Adrenal gland (tissue), 12 donors: Measurements from ENCODE around the gene CLK2. TPM values are rescaled to one million over a fixed set of nuclear protein-coding genes. Genes with fewer than 3 reads are reported as not detected.
"Not testable (repeated sequence)": the region's sequence is repeated elsewhere in the genome, so short reads cannot be mapped to it uniquely, and the experiment has no call there.

ENCODE experiments used
- DNase-seq, 7 donors: peaks; one replicate each; pipeline ENCODE4 v3.0.0-alpha.2; 2019 to 2020
- H3K27ac ChIP-seq, 5 donors: fragments of 200-600 bp; sonication (generic) in 4 of 5; 1 replicate in 3 of 5; 2 replicates in 2 of 5; pipeline versions ENCODE4 v1.5.1 to v1.8.0; 2016 to 2020; ENCODE audit warnings: mild to moderate bottlenecking in 1 of 5
- H3K27me3 ChIP-seq: fragments of 200-600 bp; 2 replicates; pipeline ENCODE4 v1.8.0; 2021
- H3K36me3 ChIP-seq, 2 donors: fragments of 200-600 bp; replicated peaks in 1 of 2; 1 replicate in 1 of 2; 2 replicates in 1 of 2; pipeline versions ENCODE4 v1.5.1 to v1.8.0; 2018 to 2022
- H3K4me1 ChIP-seq, 2 donors: fragments of 200-600 bp; replicated peaks in 1 of 2; 1 replicate in 1 of 2; 2 replicates in 1 of 2; pipeline versions ENCODE4 v1.5.1 to v1.8.0; 2018 to 2021
- H3K4me3 ChIP-seq, 4 donors: fragments of 200-600 bp; sonication (generic) in 3 of 4; one replicate each; pipeline ENCODE4 v1.5.1; 2016 to 2018
- H3K9me3 ChIP-seq, 3 donors: fragments of 200-600 bp; sonication (generic) in 1 of 3; replicated peaks in 1 of 3; 1 replicate in 2 of 3; 2 replicates in 1 of 3; pipeline versions ENCODE4 v1.5.1 to v1.8.0; 2016 to 2021
- POLR2A ChIP-seq, 2 donors: fragments of 450-650 bp; IDR thresholded peaks; one replicate each; pipeline ENCODE4 v1.6.1; 2017; ENCODE audit warnings: antibody characterized with exemption in 2 of 2, mild to moderate bottlenecking in 2 of 2, moderate library complexity in 1 of 2
- WGBS, 4 donors: extraction: QIAGEN DNeasy Blood & Tissue Kit in 2 of 4; methylation state at CpG; one replicate each; pipeline versions ENCODE4 v1.1.5 to v1.1.7; 2013 to 2017; 5-methylcytosine and 5-hydroxymethylcytosine counted together
- intact Hi-C, 2 donors: fragments of 100-400 bp; cut with DNase I; formaldehyde crosslinking; loops; one replicate each; pipeline versions ENCODE4 v1.14.1 to v1.15.0; 2022 to 2023
- polyA plus RNA-seq, 3 donors: library from polyadenylated mRNA; stranded (reverse); fragments of 200-250 nt in 2 of 3; fragments of 350-450 nt in 1 of 3; fragmentation: Illumina TruSeq in 1 of 3; extraction: RNeasy Lipid Tissue Mini Kit (QIAGEN cat#74804) in 1 of 3; gene quantifications; one replicate each; pipeline ENCODE4 v1.2.3, GENCODE V29; 2013 to 2014
- total RNA-seq, 9 donors: library from RNA; depleted of rRNA in 4 of 9; stranded (reverse); fragments of >200 nt in 4 of 9; fragments of 120-200 nt in 1 of 9; fragmentation: NEBNext Ultra II Directional in 1 of 9; extraction: Animal tissue kit (Norgen Biotek cat#: 25700) in 1 of 9; gene quantifications; one replicate each; pipeline versions ENCODE4 v1.1.0 to v1.2.4, GENCODE V29; 2013 to 2023
- TF ChIP-seq, protein P1 (sequence below), 6 experiments: fragments of 450-650 bp in 4 of 6; fragments of 200-600 bp in 2 of 6; sonication (generic) in 1 of 6; IDR thresholded peaks; 1 replicate in 5 of 6; 2 replicates in 1 of 6; pipeline versions ENCODE4 v1.5.1 to v1.8.0; 2016 to 2021; ENCODE audit warnings: antibody characterized with exemption in 6 of 6, mild to moderate bottlenecking in 2 of 6, moderate library complexity in 1 of 6
- donor health status: healthy with polysubstance abuse.
- donor health status: Bipolar disorder and iron deficiency.
- donor health status: DM: yes; HTN: yes; CAD: no.
- donor health status: DM: no; HTN: no; CAD: no.
- donor health status: DM: no; HTN: no; CAD: no.
- donor health status: DM: yes; HTN: yes; CAD: no.

The CLK2 gene
- total and polyA plus RNA-seq, 12 donors = 10.7 to 162 (median 54.9) TPM

DNA sequence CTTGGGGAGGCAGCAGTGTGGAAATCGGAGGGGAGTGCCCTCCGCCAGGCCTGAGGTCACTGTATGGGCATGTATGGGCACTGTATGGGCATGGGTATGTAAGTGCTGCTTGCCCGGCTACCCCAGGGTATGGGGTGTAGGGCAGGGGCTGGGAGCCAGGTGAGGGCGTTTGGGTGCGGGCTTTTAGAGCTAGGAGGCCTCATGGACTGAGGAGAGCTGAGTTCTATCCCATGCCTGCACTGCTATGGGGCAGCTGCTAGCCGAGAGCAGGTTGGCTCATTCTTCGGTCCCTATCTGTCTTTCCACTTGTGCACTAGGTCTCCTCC lies 22.6 kb upstream of the CLK2 start:
- WGBS, 4 donors = 84 to 92% (median 90%) methylated on average over 6 to 7 of the region's 7 CpGs
- no peak for DNase-seq
- no peaks in the 10 kb centered on the region for H3K9me3 ChIP-seq
- no peak overlapping the region for H3K27ac ChIP-seq
- no peak overlapping the region for H3K4me3 ChIP-seq
- no peaks in the 10 kb centered on the region for H3K4me1 ChIP-seq
- TF ChIP-seq, protein P1, sequence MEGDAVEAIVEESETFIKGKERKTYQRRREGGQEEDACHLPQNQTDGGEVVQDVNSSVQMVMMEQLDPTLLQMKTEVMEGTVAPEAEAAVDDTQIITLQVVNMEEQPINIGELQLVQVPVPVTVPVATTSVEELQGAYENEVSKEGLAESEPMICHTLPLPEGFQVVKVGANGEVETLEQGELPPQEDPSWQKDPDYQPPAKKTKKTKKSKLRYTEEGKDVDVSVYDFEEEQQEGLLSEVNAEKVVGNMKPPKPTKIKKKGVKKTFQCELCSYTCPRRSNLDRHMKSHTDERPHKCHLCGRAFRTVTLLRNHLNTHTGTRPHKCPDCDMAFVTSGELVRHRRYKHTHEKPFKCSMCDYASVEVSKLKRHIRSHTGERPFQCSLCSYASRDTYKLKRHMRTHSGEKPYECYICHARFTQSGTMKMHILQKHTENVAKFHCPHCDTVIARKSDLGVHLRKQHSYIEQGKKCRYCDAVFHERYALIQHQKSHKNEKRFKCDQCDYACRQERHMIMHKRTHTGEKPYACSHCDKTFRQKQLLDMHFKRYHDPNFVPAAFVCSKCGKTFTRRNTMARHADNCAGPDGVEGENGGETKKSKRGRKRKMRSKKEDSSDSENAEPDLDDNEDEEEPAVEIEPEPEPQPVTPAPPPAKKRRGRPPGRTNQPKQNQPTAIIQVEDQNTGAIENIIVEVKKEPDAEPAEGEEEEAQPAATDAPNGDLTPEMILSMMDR (IDR thresholded peaks at IDR 0.05) = no peak
- no peak for TF ChIP-seq POLR2A (IDR thresholded peaks at IDR 0.05)
- peaks cover 20% of the 10 kb centered on the region for H3K27me3 ChIP-seq
- H3K36me3 ChIP-seq = no peaks in the 10 kb centered on the region
- intact Hi-C loops = no loop called here

DNA sequence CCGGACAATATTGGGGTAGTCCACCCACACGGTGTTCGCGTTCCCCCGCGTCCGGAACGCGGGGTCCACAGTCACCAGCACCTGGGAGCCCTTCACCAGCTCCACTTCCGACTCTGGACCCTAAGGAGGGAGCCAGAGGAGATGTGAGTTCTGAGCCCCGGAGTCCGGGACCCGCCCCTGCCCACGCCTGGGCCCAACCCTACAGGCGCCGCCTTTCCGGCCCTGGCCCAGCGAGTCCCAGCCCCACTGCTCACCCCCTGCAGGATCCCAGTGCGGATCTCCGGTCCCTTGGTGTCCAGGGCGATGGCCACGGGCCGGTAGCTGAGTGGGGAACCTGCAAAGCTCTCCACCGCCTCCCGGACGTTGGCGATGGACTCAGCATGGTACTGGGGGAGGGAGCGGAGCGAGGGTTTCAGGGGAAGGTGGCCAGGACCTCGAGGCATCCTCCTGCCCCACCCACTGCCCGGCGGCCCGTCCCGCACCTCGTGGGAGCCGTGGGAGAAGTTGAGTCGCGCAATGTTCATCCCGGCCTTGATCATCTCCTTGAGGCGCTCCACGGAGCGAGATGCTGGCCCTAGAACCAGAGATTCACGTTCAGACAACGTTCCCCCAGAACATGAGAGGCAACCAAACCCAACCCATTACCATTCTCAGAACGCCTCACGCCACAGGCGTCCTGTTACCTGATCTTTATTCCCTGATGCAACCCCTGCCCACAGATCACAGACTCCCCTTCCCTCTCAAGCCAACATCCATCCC lies 22.1 kb upstream of the CLK2 start:
- Histone ChIP-seq H3K27ac (no peak overlapping the region), H3K27me3 (peaks cover 20% of the 10 kb centered on the region), H3K4me3 (no peak overlapping the region), H3K9me3 (no peaks in the 10 kb centered on the region), H3K4me1 (no peaks in the 10 kb centered on the region), H3K36me3 (no peaks in the 10 kb centered on the region)
- TF ChIP-seq, protein P1 (IDR thresholded peaks at IDR 0.05) = no peak
- TF ChIP-seq POLR2A (IDR thresholded peaks at IDR 0.05) = no peak
- 15 to 33% (median 20%) methylated on average over 8 to 47 of the region's 47 CpGs for WGBS, 4 donors
- no peak for DNase-seq
- intact Hi-C loops = no loop called here

DNA sequence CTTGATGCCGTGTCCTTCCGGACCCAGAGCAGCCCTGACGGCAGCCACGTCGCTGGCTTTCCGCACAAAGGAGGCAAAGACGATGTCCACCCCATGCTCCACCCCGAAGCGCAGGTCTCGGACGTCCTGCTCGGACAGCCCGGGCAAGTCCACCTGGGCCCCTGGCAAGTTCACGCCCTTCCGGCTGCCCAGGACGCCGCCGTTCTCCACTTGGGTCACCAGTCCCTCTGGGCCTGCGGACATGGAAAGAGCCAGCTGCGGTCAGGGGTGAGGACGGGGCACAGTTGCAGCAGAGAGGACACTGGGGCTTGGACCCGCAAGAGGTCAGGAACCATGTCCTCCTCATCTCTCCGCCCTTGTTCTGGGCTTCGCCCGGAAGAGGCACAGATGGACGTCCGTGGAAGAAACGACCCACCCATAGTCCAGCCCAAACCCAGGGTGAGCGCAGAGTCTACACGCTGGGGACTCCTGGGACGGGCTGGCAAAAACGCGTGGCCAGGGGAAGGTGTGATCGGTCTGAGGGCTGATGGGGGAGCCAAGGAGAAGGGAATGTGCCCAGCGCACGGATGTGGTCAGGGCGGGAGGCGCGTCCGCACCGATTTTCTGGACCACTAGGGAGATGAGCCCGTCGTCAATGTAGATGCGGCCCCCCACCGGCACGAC lies 21.3 kb upstream of the CLK2 start:
- H3K27me3 ChIP-seq = peaks cover 20% of the 10 kb centered on the region
- H3K9me3 ChIP-seq = no peaks in the 10 kb centered on the region
- DNase-seq = no peak
- H3K4me1 ChIP-seq = no peaks in the 10 kb centered on the region
- no peak overlapping the region for H3K4me3 ChIP-seq
- H3K27ac ChIP-seq = no peak overlapping the region
- no peaks in the 10 kb centered on the region for H3K36me3 ChIP-seq
- intact Hi-C loops = no loop called here
- 38 to 44% (median 38%) methylated on average over 19 to 46 of the region's 46 CpGs for WGBS, 4 donors
- no peak for TF ChIP-seq POLR2A (IDR thresholded peaks at IDR 0.05)
- TF ChIP-seq, protein P1 (IDR thresholded peaks at IDR 0.05) = no peak

DNA sequence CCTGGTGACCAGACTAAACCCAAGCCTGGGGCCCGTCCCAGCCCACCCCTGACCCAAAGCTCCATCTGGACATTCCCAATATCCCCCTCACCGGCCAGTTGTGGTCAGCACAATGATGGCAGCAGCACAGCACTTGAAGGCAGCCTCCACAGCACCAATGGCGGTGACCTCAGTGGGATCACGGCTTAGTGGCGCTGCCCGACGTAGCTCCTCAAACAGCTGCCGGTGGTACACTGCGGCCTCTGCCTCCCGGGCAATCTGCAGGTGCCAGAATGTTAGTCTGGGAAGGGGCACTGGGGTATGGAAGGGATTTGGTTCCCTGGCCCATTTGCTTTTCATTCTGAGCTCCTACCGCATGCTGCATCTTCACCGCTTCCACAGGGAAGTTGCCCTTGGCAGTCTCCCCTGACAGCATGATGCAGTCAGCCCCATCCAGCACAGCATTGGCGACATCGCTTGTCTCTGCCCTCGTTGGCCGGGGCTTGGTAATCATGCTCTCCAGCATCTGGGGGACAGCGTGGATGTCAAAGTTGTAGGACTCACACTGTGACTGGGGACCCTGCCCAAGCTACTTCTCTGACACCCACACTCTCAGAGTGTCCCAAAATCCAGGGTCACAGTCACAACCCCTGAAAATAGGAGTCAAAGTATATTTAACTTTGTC lies 19.9 kb upstream of the CLK2 start:
- no peak for TF ChIP-seq POLR2A (IDR thresholded peaks at IDR 0.05)
- TF ChIP-seq, protein P1 (IDR thresholded peaks at IDR 0.05) = no peak
- Histone ChIP-seq H3K4me1 (no peaks in the 10 kb centered on the region), H3K36me3 (no peaks in the 10 kb centered on the region), H3K9me3 (no peaks in the 10 kb centered on the region), H3K27ac (no peak overlapping the region), H3K4me3 (no peak overlapping the region), H3K27me3 (peaks cover 20% of the 10 kb centered on the region)
- intact Hi-C loops = no loop called here
- DNase-seq = no peak
- WGBS, 4 donors = 82 to 92% (median 88%) methylated on average over 3 to 17 of the region's 17 CpGs

DNA sequence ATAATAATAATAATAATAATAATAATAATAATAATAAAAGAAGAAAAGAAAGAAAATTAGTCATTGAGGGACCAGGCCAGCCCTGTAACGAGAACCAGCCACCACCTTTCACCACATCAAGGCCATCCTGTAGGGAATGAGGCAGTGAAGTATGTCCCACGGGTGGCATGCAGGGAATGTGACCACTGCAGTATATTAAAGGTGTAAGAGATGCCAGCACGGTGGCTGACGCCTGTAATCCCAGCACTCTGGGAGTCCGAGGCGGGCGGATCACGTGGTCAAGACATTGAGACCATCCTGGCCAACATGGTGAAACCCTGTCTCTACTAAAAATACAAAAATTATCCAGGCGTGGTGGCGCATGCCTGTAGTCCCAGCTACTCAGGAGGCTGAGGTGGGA lies 17.7 kb upstream of the CLK2 start:
- intact Hi-C loops, DNase-seq, H3K4me3 ChIP-seq, H3K9me3 ChIP-seq, H3K36me3 ChIP-seq, H3K4me1 ChIP-seq, H3K27ac ChIP-seq: not testable (repeated sequence)
- H3K27me3 ChIP-seq = peaks cover 18% of the 10 kb centered on the region
- WGBS, 4 donors = 75 to 85% (median 75%) methylated on average over 10 of the region's 10 CpGs
